ENCODE data around the gene SCNN1A.

The SCNN1A gene

GRCh38 chr12:6323995-6324711 is 51.2 kb downstream of the SCNN1A start:
- H3K4me3 ChIP-seq (ENCODE audit: low read length) = no peak overlapping the region
- no peak for TF ChIP-seq CTCF (conservative IDR thresholded peaks at IDR 0.05; ENCODE audit: low read length)
- DNase-seq (ENCODE audit: low read depth) = no peak

GRCh38 chr12:6323340-6323994 is 51.9 kb downstream of the SCNN1A start:
- no peak overlapping the region; the same call in 1 of the 2 replicates for H3K4me3 ChIP-seq (ENCODE audit: low read length)
- DNase-seq (ENCODE audit: low read depth) = peak; percentile 92

GRCh38 chr12:6322969-6323339 is 52.4 kb downstream of the SCNN1A start:
- DNase-seq (ENCODE audit: low read depth) = no peak
- H3K4me3 ChIP-seq (ENCODE audit: low read length) = no peak overlapping the region
- TF ChIP-seq CTCF (conservative IDR thresholded peaks at IDR 0.05; ENCODE audit: low read length) = no peak

More at GRCh38 chr12:6323340-6323994, 51.9 kb downstream of the SCNN1A start:
- peak; percentile 64 for TF ChIP-seq CTCF (conservative IDR thresholded peaks at IDR 0.05; ENCODE audit: low read length)

- no peak for DNase-seq (ENCODE audit: low read depth)
- no peak for TF ChIP-seq CTCF (conservative IDR thresholded peaks at IDR 0.05; ENCODE audit: low read length)
- H3K4me3 ChIP-seq (ENCODE audit: low read length) = no peak overlapping the region
Measured at GRCh38 chr12:6322352-6322751, 53.0 kb downstream of the SCNN1A start.

GRCh38 chr12:6321905-6322304 is 53.5 kb downstream of the SCNN1A start:
- no peak overlapping the region for H3K4me3 ChIP-seq (ENCODE audit: low read length)
- TF ChIP-seq CTCF (conservative IDR thresholded peaks at IDR 0.05; ENCODE audit: low read length) = no peak
- no peak for DNase-seq (ENCODE audit: low read depth)

GRCh38 chr12:6319446-6319845 is 55.9 kb downstream of the SCNN1A start:
- DNase-seq (ENCODE audit: low read depth) = no peak
- H3K4me3 ChIP-seq (ENCODE audit: low read length) = no peak overlapping the region
- TF ChIP-seq CTCF (conservative IDR thresholded peaks at IDR 0.05; ENCODE audit: low read length) = no peak

GRCh38 chr12:6318440-6318879 is 56.9 kb downstream of the SCNN1A start:
- DNase-seq (ENCODE audit: low read depth) = no peak
- H3K4me3 ChIP-seq (ENCODE audit: low read length) = no peak overlapping the region
- TF ChIP-seq CTCF (conservative IDR thresholded peaks at IDR 0.05; ENCODE audit: low read length) = no peak

All from AG10803 (cell line).